Colon (tissue), 2 donors: ENCODE results near the gene EYA4.

Source experiments
- FAIRE-seq: peaks from 2 replicates; lab custom pipeline; 2012; peaks lifted over from hg19 to GRCh38; lab: Jason Lieb, UNC
- donor health status: control.
- donor health status: control.

Gene EYA4

DNA sequence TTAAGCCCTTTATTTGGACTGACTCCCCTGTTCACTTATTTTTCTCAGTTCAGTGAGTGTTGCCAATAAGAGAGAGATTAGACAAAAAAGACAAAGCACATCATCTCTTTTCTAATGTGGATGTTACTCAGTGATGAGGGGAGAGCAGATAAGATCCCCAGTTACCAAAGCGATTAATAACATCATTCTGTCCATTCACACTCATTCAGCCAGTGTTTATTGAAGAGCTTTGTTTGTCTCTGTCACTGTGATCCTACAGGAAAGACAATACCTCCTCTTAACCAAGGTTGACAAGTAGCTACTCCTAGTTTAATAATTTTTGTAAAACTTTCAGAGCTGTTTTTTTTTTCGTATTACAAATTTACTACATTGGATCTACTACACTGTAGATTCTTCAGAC is 163.0 kb downstream of the EYA4 start:
- no peak for FAIRE-seq

DNA sequence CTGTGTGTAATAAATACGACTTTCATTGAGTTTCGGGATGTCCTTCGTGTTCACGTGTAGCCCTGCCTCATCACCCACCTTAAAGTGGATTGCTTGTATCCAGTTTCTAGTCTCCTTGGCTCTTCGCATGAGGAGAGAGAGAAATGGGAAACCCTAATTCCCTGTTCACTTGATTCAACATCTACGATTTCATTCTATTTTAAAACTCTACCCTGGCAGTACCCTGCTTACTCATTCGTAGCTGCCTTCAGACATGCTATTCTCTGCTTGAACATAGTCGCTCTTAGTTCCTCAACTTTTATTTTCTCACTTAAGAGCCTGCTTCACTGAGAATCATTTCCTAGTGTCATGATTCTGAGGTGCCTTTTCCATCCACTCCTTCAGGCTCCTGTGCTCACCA is 163.6 kb downstream of the EYA4 start:
- FAIRE-seq: no peak

DNA sequence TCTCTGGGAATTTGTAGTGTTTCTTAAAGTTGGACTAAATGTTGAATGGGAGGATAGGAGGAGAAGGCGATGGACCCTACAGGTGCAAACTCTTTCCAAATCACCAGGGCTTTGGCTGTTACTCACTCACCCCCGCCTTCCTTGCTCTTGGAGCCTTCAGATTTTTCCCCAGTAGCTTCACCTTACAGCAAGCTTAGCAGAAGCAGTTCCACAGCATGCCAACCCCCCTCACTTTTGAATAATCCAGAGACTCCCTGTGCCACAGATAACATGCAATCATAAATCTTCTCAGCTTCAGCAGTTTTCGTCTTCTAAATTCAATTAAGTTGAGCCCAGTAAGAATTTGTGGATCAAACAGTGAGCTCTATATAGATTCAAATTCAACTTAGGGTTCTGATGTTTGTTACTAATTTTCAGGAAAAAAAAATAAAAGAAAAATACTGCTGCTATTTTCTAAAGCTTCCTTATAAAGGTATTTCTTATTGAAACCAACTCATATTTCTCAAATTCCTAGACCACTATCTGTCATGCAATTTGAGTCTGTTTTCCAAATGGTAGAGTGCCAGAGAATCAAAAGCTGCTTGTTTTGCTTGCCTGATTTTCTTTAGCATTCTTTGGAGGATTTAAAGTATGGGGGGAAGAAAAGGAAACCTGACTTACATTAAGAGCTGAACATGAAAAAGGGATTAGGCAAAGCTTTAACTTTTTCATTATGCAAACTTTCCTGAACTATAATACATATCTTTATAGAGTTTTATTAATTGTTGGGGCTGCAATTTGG is 166.4 kb downstream of the EYA4 start:
- FAIRE-seq: no peak

DNA sequence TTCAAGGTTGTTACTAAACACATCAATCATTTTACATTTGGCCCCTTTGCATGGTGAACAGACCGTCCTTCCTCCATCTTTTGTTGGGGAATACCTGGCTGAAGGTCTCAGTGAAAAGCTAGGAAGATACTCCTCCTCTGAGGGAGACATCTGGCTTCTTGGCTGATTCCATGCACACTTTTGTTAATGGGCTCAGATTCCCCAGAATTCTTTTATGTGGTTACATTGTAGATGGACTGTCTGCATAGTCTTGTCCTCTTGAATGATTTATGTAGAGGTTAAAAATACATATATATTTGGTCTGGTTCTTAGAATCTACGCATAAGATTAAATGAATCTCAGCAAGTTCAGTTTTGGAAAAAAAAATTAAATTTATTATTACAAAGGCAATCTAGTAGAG is 167.0 kb downstream of the EYA4 start:
- FAIRE-seq: no peak

DNA sequence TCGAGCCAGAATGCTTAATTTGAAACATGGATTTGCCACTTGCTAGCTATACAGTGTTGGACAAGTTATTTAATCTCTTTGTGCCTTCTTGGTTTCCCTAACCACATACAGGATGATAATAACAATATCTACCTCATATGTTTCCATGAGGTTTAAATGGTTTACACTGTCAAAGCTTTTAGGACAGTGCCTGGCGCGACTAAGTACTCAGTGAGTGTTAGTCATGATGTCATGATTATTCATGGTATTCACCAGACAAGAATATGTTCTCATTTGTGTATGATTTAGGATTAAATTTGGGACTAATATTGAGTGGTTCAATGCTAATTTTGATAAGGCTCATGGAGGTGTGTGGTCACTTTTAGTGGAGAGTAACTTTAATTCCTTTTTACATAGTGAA is 167.4 kb downstream of the EYA4 start:
- FAIRE-seq: no peak

DNA sequence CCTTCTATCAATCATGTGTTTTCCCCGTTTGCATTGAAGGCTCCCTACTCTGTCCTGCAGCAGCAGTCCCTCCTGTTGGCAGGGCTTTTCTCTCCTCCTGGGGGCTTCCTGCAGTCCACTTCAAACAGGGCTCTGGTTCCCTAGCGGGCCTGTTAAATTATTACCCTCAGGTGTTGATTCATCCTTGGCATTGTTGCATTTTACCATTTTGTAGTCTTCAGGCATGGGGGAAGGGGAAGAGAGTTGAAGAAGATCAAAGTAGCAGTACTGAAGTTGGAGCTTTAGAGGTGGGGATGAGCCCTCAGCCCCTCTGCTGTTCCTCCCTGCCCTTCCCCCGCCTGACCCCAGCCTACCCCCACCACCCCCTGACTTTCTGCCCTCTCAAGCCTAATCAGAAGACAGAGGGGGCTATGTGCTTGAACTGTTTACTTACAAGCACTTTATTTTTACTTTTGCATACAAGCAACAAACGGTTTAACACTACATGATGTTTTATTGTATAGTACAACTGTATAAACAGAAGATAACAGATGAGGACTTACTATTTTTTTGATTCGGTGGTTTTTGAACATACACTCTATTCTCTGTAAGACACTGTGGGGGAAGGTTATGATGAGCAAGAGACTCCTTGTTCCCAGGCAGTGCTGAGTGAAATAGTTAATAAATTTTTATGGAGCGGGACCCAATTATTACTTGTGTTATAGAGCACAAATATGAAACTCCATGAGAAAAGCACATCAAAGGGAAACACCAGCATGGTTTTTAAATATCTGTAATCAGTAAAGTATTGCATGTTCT is 169.7 kb downstream of the EYA4 start:
- FAIRE-seq: no peak

DNA sequence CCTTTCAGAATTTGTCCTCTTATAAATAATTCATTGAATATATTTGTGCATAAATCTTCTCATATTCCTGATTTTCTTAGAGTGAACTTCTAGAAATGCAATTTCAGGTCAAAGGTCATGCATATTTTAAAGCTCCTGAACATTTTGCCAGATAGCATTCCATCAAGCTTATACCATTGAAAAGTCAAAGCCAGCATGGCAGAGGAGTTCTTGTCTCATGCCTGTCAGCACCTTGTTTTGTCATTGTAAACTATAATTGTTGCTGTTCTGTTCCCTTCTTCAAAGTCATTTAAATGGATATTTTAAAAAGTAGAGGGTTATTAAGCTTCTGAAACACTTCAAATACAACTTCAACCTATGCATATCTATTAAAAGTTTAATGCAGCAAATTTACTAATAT is 170.6 kb downstream of the EYA4 start:
- no peak for FAIRE-seq

DNA sequence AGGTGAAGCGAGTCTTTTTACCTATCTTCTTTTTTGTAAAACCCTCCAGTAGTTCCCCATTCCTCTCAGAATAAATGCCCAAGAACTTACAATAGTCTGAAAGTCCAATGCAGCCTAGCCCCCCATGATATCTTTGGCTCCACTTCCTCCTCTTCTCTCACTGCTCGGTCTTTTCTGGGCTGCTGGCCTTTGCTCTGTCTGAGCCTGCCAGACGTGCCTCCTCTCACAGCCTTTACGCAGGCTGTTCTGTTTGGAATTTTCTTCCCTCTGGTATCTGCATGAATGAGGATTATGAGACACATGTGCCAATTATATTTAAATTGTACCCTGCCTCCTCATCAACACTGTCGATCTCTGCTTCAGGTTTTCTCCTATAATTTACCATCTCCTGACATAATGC is 174.1 kb downstream of the EYA4 start:
- FAIRE-seq: no peak

DNA sequence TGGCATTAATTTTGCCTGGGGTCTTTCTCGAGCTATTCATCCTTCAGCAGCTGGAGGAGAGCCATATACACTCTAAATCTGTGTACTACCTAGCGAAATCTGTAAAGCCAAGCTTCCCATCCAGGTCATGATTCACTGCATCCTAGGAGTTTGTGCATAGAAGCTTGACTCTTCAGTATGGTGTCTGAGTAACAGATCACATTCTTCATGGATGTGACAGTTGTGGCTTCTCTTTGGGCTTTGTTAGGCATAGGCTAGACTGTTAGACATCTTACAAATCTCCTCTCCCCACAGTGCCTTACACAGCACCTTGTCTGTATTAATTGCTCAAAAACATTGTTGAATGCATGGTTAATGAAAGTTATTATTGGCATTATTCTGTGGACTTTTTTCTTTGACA is 177.0 kb downstream of the EYA4 start:
- FAIRE-seq: no peak

DNA sequence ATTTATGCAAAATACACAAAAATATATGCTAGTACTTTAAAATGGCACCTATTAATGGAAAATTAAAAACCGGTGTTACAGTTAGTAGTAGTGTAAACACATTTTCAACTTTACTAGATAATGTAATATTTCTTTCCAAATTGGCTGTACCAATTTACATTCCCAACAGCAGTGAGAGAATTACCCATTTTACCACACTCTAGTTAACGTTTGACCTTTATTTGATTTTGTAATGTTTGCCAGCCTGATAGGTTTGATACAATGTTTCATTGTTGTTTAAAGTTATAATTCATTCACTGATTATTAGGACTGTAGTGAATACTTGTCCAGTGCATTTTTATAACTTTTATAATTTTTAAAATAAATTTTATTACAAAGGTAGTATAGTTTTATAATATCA is 182.1 kb downstream of the EYA4 start:
- no peak for FAIRE-seq

DNA sequence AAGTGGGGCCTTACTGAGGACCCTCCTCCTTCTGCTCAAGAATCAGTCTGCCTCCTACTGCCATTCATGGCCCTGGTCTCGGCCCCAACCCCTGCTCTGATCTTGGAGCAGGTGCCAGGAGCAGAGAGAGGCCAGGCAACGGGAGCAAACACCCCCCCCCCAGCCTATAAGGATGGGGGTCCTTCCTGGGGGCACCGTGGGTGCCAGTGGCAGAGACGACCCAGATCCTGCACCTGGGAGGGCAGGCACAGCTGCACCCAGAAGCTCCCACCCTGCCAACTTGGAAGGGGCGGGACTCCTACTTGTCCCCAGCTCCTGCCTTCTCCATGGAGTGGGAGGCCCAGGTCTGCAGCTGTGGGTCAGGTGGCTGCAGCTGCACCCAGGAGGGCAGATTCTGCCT is 183.2 kb downstream of the EYA4 start:
- FAIRE-seq: no peak

DNA sequence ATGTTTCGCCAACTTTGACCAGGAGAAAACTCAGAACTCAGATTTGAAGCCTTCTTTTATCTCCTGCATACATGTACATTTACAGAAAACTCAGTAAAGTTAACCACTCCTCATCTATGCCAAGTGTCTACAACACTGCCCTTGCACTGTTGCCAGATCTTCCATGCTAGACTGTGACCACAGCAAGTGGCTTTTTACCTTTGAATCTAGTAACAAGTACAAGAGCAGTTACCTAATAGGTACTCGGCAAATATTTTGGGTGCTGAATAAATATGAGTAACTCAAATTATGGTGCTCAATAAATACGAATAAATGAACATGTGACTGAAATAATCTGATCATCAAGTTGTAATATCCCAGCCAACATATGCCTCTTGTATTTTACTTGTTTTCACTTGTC is 184.9 kb downstream of the EYA4 start:
- no peak for FAIRE-seq

DNA sequence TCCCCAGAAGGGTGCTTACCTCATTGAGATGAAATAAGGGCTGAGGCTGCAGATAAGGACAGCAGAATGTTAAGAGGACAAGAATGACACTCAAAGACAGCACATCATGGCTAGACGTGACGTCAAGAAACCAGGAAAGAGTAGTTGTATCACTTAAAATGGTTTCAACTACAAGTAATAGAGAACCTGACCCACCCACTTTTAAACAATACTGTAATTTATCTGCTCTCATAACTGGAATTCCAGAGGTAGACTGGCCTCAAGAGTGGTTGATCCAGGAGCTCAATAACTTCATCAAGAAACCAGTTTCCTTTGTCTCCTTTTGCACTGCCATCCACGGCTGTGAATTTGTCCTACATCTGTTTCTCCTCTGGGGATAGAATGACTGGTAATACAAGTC is 187.1 kb downstream of the EYA4 start:
- FAIRE-seq: no peak

DNA sequence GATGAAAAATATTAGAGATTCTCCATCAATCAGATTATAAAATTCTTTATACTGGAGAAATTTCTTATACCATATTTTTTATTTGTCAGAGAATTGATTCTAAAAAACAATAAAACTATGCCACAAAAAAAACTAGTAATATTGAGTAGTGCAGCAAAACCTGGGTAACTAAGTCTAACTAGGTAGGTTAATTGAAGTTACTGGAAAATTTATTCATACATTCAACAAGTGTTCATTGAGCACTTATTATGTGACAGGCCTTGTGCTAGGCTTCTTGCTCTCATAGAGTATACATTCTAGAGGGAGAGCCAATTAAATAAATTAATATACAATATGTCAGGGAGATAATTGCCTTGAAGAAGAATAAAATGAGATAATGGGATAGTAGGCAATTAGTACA is 189.4 kb downstream of the EYA4 start:
- FAIRE-seq: no peak

DNA sequence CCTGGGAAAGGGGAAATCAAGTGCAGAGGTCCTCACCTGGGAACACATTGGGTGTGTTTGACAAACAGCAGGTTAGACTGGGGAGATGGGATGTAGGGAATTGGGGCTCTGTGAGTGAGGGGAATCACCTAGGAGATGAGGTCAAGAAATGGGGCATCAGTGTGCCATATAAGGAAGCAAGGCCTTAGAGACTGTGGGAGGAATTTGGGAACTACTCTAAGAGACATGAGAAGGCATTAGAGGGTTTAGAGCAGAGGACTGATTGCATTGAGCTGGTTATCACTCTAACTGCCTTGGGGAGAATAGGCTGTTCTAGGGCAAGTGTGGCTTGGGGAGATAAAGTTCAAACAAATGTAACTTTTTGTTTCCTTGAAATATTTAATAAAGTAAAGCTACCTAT is 189.9 kb downstream of the EYA4 start:
- no peak for FAIRE-seq

DNA sequence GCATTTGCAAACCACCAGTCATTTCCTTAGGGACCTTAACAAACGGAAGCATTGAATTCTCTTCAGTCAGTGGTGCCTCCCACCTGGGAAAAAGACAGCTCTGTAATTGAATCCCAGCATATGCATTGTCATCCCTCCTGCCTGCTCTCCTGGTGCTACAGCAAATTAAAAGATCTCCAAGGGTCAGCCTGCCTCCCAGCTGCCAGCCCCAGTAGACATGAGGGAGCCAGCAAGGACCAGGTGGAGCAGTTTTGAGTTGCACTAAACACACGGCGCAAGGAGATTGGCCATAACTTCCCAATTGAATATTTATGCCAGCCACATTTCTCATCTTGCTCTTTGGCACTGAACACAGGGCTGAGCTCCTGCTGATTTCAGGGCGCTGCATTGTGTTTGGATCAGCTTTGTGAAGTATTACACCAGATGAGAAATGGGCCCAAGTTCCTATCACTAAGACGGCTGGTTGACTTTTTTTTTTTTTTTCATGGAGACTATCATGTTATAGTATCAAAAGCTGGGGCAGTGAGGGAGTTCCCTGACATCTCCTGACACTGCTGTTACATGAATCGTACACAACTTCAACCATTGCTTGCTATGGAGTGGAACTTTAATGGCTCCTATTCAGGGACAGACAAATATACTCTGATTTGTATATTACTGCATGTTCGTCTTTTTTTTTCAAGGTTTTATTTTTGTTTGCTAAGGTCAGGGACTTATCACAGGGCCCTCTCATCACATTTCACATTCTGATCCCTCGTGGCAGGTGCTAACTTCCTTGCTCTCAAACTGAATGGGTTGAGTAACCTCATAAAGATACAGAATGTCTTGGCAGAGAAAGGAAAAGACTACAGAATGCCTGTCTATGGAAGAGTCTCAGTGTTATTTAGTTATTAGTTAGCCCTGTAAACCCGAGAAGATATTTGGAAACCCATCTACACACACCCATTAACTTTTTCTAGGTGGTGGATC is 191.1 kb downstream of the EYA4 start:
- no peak for FAIRE-seq

DNA sequence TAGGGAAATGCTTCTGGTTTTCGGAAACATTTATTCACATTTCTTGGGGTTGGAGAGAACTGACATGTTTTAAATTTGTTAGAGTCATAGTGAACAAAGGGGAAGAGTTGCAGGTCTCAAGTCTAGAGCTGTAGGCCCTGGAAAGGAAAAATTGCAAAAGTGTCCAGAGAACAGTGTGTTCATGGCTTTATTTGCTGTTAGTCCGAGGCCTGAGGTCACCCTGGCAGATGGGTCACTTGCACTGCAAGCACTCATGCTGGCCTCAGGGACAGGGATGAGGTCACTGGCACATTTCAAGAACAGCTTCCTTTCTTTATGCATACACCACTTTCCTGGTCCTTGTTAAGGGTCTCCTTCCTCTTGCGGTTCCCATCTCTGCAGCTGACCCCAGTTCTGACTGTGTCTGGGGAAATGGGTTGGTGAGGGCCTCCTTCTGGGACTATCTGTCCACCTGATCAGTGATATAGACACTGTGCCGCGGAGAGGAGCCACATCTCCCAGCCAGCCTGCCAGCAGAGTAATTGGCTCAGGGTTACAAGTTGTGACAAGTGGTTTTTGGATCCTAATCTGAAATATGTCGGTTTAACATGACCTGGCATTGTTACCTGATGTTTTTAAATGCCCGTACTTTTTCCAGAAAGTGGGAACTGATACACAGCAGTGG is 194.0 kb downstream of the EYA4 start:
- FAIRE-seq: no peak

DNA sequence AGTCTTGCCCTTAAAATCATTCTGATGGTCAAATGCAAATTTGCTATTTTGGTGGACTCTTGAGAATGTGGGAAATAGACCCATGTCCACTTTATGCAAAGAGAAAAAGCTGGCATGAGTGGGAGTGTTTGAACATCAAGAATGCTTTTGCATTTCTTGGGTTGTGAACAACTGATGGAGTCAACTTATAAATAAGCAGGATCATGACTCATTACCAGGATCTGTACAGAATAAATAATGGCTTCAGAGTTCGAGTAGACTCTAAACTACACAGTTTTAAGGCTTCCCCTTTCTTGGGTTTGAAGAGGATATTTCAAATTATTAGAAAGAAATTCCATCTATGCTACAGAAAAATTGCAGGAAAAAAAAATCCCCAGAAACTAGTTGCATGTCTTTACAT is 195.5 kb downstream of the EYA4 start:
- no peak for FAIRE-seq

DNA sequence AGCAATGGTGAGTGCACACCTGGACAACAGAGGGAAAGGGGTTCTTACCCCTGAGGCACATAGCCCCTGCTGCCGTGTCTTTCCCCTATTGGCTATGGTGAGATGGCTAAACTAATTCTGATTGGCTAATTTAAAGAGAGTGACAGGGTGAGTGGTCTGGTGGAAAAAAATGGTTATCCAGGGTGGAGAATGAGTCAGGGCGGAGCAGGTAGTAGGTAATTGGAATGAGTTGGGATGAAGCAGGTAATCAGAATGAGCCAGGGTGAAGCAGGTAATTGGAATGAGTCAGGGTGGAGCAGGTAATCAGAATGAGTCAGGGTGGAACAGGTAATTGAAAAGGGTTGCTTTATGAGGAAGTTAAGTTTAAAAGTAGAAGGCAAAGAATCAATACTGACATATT is 200.3 kb downstream of the EYA4 start:
- no peak for FAIRE-seq

DNA sequence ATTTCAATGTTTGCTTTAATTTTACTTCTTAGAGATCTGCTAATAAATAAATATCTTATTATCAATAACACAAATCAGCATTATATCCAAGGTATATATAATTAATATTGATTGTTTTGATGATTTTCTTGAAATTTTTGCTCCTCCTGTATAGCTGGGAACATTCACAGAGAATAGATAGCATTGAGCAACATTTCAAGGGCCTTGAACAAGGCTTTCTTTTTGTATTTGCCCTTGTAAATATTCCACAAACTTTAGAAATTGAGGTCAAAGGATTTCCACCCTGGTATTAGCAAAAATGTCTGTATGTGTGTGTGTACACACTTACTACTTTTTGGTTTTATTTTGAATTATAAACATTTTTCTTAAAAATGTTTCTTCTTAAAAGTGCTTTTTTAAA is 205.6 kb downstream of the EYA4 start:
- FAIRE-seq: no peak

DNA sequence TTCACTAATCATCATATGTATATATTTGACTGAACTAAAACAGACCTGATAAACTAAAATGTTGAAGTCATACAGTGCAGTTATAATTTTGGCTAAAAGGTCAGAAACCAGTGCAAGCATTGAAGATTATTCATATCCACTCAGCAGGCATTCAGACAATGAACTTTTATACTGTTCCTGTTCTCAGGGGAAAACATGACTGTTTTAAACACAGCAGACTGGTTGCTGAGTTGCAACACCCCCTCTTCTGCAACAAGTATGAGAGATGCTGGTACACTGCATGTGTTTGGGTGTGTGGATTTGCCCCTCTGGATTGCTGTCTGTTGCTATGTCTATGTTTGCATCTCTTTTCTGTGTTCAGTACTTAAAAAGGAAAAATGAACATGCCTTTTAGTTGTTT is 206.8 kb downstream of the EYA4 start:
- no peak for FAIRE-seq

DNA sequence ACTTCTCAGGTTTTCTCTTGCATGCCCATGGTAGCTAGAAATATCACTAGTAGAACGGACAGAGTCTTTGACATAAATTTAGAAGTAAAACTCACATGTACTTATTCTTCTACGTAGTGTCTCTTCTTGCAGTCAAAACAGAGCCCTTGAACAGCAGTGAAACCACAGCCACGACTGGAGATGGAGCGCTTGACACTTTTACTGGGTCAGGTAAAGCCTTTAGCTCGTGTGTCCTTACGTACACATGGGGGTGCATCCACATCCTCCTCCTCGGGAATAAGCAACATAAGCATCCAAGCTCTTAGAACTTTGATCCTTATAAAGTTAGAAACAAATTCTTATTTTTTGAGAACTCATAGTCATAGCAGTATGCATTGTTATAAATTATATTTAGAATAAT is 215.3 kb downstream of the EYA4 start:
- FAIRE-seq: no peak
